ENCODE measurements around the gene IQSEC1.

DNA sequence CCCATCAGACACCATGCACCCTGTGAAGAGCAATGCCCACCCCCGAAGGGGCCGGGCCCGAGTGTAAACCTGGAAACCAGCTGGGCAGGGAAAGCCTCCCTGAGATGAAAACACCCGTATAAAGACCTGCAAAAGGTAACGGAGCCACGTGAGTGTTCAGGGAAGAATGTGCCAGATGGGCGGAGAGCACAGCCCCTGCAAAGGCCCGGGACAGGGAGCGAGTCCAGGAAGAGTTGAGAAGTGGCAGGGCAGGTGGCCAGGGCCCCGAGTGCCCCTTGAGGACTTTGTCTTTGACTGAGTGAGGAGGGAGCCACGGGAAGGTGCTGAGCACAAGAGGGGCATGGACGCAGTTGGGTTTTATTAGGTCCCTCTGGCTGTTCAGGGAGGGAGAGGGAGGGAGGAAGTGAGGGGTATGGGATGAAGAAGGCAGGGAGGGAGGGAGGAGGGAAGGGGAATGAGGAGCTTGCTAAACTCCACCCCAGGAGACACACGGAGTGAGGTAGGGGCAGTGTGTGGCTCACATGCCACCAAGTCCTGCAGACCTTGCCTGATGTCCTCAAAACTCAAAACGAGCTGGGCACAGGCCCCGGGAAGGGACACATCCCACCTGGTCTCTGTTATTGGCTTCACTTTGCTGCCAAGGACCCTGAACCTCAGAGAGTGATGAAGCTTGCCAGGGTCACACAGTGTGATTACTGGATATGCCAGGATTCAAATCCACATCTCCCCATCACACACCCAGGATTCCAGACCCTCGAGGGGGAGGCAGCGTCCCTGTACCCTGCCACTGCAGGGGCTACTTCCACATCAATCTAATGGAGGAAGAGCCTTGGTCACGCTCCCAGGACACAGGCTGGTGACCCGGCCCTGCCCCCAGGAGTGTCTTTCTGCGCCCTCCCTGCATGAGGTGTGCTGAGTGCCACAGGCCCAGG is 49.1 kb upstream of the IQSEC1 start:
- TF ChIP-seq, protein P1, sequence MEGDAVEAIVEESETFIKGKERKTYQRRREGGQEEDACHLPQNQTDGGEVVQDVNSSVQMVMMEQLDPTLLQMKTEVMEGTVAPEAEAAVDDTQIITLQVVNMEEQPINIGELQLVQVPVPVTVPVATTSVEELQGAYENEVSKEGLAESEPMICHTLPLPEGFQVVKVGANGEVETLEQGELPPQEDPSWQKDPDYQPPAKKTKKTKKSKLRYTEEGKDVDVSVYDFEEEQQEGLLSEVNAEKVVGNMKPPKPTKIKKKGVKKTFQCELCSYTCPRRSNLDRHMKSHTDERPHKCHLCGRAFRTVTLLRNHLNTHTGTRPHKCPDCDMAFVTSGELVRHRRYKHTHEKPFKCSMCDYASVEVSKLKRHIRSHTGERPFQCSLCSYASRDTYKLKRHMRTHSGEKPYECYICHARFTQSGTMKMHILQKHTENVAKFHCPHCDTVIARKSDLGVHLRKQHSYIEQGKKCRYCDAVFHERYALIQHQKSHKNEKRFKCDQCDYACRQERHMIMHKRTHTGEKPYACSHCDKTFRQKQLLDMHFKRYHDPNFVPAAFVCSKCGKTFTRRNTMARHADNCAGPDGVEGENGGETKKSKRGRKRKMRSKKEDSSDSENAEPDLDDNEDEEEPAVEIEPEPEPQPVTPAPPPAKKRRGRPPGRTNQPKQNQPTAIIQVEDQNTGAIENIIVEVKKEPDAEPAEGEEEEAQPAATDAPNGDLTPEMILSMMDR (IDR thresholded peaks at IDR 0.05), result no peak
- TF ChIP-seq POLR2A (IDR thresholded peaks at IDR 0.05), result no peak

Measured in Peyer's patch (tissue), 4 donors.